ENCODE measurements around the gene NHS.

The NHS gene

DNA sequence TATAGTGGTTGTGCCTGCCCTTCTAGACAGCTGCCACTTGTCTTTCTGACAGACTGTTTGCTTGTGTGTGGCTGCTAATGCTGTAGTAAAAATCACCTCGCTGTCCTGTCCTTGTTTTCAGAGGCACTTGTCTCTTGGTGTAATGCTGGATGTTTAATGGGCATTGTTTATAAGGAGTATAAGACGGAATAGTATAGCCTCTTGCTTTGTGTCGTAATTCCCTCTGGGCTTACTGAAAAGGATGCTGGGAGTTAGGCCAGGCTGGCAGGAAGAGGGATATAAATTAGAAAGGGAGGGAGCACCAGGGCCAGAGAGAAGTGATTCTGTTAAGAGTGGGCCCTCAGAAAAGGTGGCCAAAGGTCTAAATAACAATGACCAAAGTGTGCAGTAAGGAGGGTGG lies 29.0 kb downstream of the NHS start:
- in situ Hi-C loops (cut with HindIII; ENCODE audit: low sequenced_read_pairs): no loop called here

DNA sequence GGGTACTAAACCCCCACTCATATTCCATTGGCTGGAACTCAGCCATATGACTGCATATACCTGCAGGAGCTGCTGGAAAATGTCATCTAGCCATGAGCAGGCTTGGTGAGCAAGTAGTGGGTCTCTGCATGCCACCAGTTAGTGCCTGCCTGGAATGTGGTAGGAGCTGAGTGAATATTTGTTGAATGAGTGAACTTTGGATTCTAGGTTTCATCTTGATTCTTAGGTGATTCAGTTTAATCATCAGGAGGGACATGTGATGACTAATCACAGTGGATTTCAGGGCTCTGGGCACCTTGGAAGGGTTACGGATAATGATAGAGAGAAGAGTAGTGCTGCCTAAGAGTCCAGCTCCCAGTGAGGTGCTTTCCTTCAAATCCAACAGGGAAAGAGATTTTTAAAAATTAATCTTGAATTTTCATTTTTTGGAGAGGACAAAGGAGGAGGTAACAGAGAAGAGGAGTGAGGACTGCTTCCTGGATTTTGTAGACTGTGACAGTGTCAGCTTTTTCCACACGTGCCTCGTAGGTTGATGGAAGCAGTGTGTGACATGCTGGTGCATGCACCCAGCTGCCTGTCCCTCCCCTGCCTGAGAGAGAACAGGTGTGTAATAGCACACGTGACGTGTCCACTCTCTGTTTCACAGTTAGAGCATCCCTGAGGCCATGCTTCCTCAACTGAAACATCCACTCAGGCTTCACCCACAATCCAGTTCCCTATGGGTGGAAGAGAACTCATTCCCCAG lies 30.4 kb downstream of the NHS start:
- in situ Hi-C loops (cut with HindIII; ENCODE audit: low sequenced_read_pairs): no loop called here

DNA sequence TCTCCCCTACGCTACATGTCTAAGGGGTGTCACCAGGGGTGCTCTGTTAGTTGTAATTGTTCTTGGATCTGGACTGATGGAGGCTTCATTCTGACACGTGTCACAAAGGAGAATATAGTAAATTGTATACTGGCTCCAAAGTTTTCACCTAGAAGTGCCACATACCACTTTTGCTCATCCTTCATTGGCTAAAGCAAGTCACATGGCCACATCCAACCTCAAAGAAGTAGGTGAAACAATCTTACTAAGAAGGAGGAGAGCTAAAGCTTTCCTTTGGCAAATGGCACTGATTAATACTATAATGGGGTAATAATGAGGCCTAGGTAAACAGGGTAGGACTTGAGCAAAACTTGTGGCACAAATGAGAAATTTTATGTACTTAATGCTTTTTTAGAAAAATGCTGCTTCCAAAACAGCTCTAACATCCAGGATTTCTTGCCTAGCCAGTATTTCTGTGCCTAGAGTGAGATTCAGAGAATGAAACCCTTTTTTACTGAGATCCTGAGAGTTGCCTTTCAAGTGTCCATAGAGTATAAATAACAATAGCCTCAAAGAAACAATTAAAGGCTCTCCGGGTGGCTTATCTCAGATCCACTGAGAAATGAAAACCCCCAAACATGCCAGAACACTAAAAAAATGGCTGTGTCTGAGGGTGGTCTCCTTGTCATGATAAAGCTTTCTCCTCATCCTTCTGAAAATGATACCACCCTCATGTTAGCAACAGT lies 34.7 kb downstream of the NHS start:
- in situ Hi-C loops (cut with HindIII; ENCODE audit: low sequenced_read_pairs): no loop called here

DNA sequence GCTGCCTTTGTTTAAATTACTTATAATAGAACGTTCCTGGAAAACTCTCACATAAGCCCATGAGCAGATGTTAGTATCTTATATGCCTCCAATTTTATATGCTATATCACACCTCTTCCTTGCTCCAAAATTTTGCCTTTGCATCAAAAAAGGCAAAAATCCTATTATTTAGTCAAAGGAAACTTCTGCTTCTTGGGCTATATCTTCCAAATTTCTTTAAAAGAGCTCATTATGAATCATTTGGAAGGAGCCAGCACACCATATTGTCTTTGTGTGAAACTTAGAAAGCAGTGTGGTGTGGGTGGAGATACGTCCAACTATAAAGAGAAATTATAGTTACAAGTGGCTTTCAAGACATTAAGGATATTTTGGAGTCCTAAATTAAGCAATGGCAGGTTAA lies 35.7 kb downstream of the NHS start:
- in situ Hi-C loops (cut with HindIII; ENCODE audit: low sequenced_read_pairs): no loop called here

DNA sequence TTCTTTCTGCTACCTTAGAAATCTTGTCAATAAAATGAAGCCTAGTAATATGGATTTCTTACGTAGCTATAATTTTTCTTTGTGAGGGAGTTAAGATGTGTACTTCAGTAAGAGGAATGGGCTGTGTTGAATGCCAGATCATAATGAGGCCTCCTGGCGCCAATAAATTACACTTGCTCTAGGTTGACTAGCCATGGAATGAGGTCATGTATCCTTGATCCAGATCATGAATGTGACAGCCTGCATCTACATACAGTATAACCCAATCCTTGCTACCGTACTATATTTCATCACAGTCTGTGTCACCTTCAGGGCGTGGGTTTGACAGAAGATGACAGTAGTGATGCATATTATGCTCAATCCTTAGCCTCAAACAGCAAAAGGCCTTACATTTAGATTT lies 36.2 kb downstream of the NHS start:
- in situ Hi-C loops (cut with HindIII; ENCODE audit: low sequenced_read_pairs): no loop called here

DNA sequence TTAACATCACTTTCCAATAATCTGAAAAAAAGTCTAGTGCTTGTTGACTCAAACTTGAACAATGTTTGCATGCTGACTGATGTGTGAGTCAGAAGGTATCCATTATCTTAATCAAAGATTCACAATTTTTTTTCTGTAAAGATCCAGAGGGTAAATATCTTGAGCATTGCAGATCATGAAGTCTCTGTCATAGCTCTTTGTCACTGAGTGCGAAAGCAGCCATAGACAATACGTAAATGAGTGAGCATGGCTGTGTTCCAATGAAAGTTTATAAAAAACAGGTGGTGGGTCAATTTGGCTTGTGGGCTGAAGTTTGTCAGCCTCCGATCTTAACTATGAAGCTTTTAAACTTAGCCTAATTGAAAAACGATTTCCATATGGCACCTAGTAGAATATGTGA lies 37.7 kb downstream of the NHS start:
- in situ Hi-C loops (cut with HindIII; ENCODE audit: low sequenced_read_pairs): no loop called here

DNA sequence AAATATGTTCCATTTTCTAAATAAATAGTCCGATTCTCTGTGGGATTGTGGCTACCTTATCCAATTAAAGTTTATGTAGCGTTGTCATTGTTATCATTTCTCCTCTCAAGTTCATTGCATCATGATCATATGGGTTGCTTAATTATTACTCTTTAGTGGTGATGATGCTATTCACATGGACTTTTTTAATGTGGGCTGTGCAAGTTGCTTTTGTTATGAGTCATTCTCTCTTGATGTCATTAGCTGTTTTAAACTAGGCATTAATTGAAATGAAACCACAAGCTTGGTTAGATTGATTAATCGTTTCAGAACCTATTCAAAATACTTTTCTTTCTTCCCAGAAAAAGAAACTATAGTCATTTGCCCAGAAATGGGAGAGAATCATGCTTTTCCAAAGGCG lies 38.2 kb downstream of the NHS start:
- in situ Hi-C loops (cut with HindIII; ENCODE audit: low sequenced_read_pairs): no loop called here

DNA sequence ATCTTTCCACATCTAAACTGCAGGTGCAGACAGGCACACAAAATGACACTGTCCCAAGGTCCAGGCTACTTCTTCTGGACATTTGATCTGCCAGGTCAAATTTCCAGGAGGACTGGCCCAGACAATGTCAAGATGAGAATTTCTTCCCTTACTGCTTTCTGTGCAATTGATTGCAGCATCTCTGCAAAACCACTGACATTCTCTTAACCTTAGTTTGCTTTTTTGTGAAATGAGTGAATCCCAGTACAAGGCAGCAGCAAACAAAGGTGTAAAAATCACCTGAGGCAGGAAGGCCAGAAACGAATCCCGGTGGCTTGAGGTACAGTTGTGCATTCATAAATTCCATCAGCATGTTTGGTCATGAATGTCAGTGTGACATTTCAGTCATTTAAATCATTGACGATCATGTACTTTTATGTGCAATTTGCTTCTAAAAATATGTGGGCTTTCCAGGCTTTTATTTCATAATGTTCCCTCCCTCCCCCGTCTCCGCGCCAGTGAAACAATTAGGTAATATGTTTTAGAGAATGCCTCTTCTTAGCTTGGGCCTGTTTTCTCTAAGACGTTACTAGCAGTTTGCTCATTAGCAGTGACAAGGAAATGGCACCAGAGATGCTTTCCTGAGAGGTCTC lies 39.1 kb downstream of the NHS start:
- in situ Hi-C loops (cut with HindIII; ENCODE audit: low sequenced_read_pairs): no loop called here

DNA sequence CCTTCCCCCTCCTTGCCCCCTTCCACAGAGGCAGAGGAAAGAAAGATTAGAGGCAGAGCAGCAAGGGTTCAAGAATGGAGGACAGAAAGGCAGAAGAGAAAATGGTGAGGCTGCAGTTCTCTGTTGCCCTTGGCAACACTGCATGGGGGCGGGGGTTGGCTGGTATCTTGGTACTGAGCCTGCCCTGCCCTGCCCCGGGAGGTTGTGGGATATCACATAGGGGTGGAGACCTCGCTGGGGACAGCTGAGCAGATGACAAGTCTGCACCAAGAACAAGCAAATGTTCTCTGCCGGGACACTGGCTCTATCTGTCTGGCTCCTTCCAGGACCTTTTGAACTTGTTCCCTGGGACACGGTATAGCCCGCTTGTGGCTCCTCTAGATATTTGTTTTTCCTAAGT lies 39.8 kb downstream of the NHS start:
- in situ Hi-C loops (cut with HindIII; ENCODE audit: low sequenced_read_pairs): no loop called here

DNA sequence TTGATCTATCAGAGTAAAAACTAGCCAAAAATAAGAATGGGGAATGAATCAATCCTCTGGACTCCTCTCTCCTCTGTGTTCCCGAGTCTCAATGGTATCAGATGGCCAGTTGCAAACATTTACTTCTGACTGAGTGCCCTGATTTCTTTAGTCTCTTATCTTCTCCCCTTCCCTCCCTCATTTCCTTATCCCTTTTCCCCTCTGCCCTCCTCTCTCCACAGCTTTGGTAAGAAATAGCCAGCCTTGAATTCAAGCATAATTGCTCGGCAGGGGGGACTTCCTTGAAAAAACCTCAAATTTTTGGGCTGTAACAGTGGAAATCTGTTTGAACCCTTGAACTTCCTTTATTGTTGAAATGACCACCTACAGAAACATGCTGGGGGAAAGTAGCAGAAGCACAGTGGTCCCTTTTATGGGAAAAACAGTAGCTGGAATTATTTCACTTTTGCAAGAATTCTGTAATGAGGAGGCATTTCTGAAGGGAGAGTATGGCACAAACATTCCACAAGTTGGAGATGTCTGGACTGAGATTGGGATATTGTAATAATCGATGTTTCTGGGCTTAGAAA lies 40.3 kb downstream of the NHS start:
- in situ Hi-C loops (cut with HindIII; ENCODE audit: low sequenced_read_pairs): no loop called here

DNA sequence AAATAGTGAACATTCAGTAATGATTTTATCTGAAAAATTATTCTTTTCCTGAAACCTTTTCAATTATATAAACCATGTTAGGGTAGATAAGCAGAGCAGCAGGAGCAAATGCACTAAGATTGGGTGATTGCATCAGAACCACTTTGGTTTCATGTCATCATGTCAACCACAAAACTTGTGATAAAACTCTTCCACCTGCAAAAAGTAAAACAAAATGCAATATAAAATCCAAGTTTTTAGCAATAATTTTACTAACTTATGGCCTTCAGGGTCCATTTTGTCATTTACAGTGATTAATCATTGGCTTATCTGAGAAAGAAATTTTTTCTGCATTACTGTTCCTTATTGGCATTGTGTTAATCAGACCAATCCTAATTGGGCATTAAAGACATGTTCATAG lies 42.4 kb downstream of the NHS start:
- in situ Hi-C loops (cut with HindIII; ENCODE audit: low sequenced_read_pairs): no loop called here

DNA sequence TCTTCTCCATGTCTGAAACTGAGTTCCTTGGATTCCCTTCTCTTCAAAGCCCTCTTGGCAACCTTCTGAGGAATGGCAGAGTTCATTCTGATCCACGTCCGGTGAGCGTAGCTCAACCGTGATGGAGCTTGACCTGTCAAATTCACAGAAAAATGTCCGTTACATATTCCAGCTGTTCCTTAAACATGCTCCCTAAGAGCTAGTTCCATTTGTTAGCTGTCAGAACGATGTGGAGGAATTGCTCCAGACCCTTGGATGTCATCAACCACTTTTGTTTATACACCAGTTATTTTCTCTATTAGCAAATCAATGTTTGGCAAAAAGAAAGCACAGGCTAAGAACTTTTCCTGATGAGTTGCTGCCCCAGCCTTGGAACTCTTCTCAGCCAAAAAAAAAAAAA lies 50.1 kb downstream of the NHS start:
- in situ Hi-C loops (cut with HindIII; ENCODE audit: low sequenced_read_pairs): no loop called here

DNA sequence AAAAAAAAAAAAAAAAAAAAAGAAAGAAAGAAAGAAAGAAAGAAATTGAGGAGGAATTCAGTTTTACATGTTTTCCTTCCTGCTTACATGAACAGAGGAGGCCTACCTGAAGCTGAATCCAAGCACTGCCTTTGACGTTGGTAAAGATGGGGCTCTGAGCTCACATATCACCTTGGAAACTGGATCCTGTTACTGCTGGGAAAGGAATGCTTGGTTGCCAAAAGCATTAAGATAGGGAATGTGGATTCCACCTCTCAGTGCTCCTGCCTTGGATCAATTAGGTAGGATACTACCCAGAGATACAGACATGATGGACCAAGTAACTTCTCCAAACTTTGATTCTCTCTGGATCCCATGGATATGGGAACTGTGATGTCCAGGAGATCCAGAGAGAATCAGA lies 50.6 kb downstream of the NHS start:
- in situ Hi-C loops (cut with HindIII; ENCODE audit: low sequenced_read_pairs): no loop called here

DNA sequence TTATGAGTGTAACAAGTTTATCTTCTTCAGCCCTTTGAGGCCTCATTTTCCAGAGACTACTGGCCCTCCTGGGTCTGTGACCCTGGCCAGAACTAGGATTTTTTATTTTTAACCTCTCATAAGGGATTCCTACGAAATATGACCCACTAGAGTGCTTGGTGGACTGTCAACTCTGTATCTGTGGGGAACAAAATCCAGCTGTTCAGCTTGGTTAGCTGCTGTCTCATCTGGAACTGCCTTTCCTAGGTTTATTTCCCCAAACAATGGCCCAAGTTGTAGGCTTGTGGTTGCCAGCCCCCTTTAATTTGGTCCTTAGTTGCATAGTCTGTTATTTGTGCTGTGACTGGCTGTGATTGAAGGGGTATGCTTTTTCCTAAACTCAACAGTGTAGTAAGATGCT lies 56.2 kb downstream of the NHS start:
- in situ Hi-C loops (cut with HindIII; ENCODE audit: low sequenced_read_pairs): no loop called here

DNA sequence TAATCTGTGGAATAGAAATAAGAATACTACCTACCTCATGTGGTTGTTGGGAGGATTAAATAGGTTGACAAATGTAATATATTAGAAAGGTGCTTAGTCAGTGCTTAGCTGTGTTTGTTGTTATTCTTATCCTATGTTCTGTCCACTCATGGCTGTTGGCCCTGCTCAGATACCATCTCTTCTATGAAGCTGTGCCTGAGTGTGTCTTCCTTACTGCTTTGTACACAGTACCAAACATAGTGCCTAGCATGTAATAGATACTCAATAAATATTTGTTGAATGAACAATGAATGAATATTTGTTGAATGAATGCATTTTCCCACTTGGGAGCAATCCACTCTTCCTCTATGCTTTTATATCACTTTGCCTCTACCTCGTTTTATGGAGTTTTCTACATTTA lies 57.2 kb downstream of the NHS start:
- in situ Hi-C loops (cut with HindIII; ENCODE audit: low sequenced_read_pairs): no loop called here

DNA sequence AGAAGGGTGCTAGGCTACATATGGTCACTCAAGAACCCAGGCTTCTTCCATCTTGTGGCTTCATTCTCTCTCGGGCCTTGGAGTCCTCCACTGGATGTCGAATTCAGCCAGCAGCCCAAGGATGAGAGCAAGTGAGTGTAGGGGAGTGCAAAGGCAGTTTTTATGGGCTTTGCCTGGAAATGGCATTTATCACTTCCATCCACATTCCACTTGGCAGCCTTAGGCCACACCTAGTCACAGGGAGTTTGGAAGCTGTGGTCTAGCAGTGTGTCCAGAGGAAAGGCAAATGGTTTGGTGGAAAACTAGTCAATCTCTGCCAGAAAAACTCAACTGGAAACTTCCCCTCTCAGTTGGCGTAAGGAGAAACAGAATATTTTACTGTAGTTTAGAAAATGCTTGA lies 59.0 kb downstream of the NHS start:
- in situ Hi-C loops (cut with HindIII; ENCODE audit: low sequenced_read_pairs): no loop called here

DNA sequence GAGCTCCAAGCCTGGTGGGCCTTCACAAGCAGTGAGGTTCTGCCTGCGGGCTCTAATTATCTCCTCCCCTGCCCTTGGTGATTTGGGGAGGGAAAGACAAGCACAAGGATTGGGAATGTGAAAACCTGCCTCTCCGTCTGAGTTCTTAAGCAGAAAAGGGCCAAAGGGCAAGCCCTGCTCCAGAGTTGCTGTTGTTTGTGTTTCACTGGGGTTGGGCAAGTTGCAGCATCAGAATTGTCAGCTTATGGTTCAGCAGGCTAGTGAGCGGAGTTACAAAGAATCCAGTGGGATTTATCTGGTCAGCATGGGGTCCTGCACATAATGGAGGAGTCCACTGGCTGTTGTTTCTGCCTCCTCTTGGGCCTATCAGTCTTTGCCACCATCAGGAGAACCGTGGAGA lies 60.5 kb downstream of the NHS start:
- in situ Hi-C loops (cut with HindIII; ENCODE audit: low sequenced_read_pairs): no loop called here

DNA sequence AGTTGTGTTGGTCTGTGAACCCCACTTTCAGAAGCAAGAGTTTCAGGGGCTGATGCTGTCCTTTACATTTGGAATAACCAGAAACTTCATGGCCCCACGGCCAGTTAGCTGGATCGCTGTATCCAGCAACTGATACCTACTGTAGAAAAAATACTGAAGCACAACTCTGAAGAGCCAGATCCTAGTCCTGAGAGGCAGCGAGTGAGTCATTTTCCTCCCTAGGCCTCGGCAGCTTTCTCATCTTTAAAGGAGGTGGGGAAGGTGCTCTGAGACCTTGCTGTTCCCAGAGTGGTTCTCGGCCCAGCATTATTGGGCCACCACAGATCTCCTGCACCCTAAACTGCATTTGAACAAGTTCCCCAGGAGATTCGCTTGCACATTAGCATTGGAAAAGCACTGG lies 63.2 kb downstream of the NHS start:
- in situ Hi-C loops (cut with HindIII; ENCODE audit: low sequenced_read_pairs): no loop called here

DNA sequence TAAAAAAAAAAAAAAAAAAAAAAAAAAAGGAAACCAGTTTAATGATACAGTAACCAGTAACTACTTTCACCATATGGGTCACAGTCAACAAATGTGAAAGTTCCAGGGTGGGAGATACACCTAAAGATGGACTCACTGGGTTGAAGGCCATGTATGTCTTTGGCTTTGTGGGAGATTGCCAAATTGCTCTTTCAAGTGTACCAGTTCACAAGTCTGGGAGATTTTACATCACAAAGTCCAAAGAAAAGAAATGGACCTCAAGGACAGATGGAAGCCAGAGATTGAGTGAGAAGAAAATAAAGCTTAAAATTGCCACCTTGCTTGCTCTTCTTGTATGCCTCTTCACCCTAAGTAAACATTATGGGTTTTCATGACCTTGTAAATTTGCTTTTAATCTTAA lies 65.3 kb downstream of the NHS start:
- in situ Hi-C loops (cut with HindIII; ENCODE audit: low sequenced_read_pairs): no loop called here

DNA sequence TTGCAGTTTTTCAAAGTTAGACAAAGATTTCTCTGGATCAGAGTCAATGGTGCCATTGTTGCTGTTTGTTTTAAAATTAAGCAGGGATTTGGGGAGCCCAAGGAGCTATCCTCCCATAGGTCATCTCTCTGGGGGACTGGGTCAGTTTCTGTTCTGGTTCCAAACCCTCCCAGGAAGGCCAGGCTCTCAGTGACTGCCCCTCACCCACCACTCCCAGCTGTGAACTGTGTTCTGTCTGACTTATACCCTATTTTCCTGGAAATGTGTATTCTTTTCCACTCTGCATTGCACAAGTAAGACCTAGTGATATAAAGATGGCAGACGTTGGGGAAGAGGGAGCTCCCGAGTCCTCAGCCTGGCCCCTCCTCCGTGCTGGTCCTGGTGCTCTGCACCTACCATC lies 65.8 kb downstream of the NHS start:
- in situ Hi-C loops (cut with HindIII; ENCODE audit: low sequenced_read_pairs): no loop called here

DNA sequence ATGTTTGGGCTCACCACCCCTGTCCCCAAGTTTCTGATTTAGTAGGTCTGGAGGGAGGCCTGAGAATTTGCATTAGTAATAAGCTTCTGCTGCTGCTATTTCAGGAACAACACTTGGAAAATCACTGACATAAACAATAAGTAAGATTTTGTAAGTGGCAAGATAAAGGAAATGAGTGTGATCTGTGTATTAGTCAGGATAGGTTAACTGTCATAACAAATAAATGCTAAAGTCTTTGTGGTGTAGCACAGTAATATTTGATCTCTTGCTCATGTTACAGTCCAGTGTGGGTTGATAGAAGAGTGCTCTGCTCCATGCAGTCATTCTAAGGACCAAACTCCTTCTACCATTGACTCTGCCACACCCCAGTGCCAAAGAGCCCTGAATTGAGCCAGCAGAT lies 67.0 kb downstream of the NHS start:
- in situ Hi-C loops (cut with HindIII; ENCODE audit: low sequenced_read_pairs): no loop called here

DNA sequence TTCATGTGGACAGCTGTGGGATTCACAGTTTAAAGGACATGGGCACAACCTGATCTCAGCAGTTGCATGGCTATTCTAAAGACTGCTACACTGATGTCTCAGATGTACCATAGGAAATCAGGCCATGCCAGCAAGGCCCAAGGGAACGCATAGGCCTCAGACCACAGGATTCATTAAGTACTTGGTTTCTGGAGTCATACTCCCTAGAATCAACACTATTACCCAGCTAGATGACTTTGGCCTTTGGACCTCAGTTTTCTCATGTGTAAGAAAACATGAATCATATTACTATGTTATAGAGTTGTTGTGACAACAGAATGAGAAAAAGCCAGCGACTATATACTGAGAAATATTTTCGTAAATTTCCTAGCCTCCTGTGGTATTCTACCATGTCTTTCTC lies 67.9 kb downstream of the NHS start:
- in situ Hi-C loops (cut with HindIII; ENCODE audit: low sequenced_read_pairs): no loop called here

Measured in endothelial cell of hepatic sinusoid (primary cell).